C4-2B (cell line): Measurements from ENCODE around the gene PCDH9.

Source experiments
- H3K27ac ChIP-seq: fragments of 450-650 bp; 2 replicates; pipeline ENCODE4 v1.5.1; 2017
- ZFX ChIP-seq: fragments of 450-650 bp; IDR thresholded peaks from 2 replicates; pipeline ENCODE4 v1.6.1; 2017
- TF ChIP-seq, protein P1 (sequence below): fragments of 450-650 bp; conservative IDR thresholded peaks from 2 replicates; pipeline ENCODE4 v1.5.1; 2017; ENCODE audit warnings: mild to moderate bottlenecking

Gene PCDH9

DNA sequence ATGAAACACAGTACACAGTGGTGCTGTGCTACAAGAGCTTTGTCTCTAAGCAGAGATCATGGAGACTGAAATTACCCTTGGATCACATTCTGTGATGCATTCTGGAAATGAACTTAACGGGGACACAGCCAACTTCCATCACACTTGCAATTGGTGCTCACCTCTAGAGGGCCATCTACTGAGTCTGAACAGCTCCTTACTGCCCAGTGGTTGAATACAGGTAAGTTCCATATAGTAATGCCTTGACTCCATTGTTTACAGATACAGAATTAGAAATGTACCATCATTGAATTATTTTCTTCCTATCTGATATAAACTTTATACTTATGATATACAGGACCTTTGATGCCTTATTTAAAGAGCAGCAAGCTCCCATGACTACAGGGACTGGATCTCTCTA, 686.4 kb downstream of the PCDH9 start:
- no peak for TF ChIP-seq ZFX
- TF ChIP-seq, protein P1, sequence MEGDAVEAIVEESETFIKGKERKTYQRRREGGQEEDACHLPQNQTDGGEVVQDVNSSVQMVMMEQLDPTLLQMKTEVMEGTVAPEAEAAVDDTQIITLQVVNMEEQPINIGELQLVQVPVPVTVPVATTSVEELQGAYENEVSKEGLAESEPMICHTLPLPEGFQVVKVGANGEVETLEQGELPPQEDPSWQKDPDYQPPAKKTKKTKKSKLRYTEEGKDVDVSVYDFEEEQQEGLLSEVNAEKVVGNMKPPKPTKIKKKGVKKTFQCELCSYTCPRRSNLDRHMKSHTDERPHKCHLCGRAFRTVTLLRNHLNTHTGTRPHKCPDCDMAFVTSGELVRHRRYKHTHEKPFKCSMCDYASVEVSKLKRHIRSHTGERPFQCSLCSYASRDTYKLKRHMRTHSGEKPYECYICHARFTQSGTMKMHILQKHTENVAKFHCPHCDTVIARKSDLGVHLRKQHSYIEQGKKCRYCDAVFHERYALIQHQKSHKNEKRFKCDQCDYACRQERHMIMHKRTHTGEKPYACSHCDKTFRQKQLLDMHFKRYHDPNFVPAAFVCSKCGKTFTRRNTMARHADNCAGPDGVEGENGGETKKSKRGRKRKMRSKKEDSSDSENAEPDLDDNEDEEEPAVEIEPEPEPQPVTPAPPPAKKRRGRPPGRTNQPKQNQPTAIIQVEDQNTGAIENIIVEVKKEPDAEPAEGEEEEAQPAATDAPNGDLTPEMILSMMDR: peak; percentile 47

DNA sequence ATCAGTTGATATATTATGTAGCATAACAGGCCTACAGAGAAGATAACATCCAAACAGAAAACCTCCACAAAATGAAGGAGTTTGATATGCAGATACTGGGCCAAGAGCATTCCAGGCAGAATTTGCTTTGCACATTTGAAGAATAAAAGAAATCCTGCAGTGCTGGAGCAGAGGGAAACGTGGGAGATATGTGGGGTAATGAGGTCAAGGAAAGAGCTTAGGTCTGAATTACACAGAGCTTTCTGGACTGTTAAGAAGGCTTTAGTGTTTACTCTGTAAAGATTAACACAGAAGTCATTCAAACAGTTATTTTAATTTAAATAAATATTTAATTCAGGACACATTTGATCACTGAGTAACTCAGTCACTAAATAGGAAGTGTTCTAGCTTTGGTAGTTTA, 692.7 kb downstream of the PCDH9 start:
- TF ChIP-seq, protein P1: no peak
- TF ChIP-seq ZFX: no peak

More for the DNA sequence above, 686.4 kb downstream of the PCDH9 start:
- no peak overlapping the region for H3K27ac ChIP-seq

DNA sequence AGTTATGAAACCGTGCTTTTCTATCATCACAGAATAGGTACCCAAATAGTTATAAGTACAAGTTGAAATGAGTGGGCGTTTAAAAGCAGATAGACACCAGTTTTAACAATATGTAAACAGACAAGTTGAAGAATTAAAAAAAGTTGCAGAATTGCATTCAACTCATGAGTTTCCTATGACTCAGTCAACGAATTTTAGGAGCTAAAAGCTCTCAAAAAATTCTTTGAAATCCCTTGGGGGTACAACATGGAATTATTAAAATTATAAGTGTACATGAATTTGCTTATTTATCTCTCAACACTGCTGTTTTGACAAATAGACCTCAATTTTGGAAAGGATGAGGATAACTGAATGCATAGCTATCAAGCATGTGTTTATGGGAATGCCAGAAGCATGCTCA, 693.4 kb downstream of the PCDH9 start:
- no peak overlapping the region for H3K27ac ChIP-seq
- TF ChIP-seq, protein P1: no peak
- no peak for TF ChIP-seq ZFX

More for the DNA sequence above, 692.7 kb downstream of the PCDH9 start:
- H3K27ac ChIP-seq: no peak overlapping the region

DNA sequence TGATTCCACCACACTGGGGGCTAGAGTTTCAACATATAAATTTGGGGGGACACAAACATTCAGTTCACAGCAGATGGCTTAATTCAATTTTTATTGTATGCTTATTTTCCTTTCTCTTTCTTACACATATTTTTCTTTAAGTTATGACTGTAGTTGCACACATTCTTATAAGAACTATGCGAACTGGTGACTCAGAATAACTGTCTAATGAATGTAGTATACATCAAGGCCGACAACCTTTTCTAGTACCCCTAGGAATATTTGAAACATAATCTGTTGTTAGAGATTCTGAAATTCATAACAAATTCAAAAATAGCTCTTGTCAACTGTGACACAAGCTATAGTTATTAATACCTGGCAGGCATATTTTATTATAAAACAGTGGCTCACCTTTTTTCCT, 695.6 kb downstream of the PCDH9 start:
- TF ChIP-seq, protein P1: no peak
- no peak for TF ChIP-seq ZFX
- H3K27ac ChIP-seq: no peak overlapping the region

DNA sequence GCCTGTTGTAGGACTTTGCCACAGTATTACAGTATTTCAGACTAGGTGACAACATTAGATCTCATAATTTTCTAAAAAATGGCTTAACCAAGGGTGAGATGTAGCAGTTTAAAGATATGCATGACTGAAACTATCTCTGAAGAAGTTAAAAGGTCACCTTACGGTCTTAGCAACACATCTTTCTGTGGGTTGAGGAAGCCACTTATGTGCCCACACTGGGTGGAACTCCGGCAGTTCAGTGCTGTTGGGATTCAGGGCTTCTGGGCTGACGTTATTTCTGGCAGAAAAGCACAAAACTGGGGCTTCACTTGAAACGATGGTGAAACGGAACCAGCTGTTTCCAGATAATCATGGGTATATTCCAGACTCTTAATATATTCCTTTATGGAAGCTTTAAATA, 697.3 kb downstream of the PCDH9 start:
- no peak for TF ChIP-seq ZFX
- TF ChIP-seq, protein P1: no peak
- no peak overlapping the region for H3K27ac ChIP-seq

DNA sequence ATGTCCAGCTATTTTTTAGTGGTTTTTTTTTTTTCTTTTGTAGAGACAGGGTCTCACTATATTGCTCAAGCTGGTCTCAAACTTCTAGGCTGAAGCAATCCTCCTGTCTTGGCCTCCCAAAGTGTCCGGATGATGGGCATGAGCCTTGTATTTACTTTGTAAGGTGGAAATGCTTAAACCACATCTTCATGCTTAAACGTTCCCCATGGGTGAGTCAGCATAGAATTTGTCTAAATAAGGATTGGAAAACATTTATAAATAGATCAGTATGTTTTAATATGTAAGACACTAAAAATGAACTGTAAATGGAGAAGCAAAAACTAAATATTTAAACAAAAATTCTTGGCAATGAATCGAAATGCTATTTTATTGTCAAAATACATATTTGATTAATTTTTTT, 698.0 kb downstream of the PCDH9 start:
- TF ChIP-seq ZFX: no peak
- TF ChIP-seq, protein P1: no peak
- H3K27ac ChIP-seq: no peak overlapping the region

DNA sequence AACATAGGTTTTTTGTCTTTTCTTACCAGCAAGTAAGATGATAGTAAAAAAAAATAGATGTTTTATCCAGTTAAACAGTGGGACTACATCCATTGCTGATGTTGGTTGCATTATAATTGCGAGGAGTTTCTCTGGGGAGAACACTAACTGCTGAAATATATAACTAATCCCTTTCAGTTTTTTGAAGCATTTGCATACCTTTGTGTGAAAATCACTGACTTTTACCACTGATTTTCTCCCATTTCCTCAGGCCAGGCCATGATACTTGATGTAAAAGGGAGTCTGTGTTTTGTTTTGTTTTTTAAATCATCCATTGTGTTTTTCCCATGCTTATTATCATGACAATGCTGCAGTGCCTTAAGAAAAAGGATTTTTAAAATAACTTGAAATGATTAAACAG, 699.5 kb downstream of the PCDH9 start:
- no peak for TF ChIP-seq ZFX
- TF ChIP-seq, protein P1: no peak
- H3K27ac ChIP-seq: no peak overlapping the region
